Hepatocyte (in vitro differentiated cells): ENCODE measurements around the gene ZNF750.

Experiments used
- EZH2 ChIP-seq: fragments of 200-600 bp; sonication (generic); IDR thresholded peaks from 2 replicates; pipeline ENCODE4 v1.6.1; 2016; ENCODE audit warnings: antibody characterized with exemption, mild to moderate bottlenecking, borderline replicate concordance
- EZH2phosphoT487 ChIP-seq: fragments of 200-600 bp; sonication (generic); IDR thresholded peaks from one replicate; pipeline ENCODE4 v1.6.1; 2018; ENCODE audit warnings: antibody characterized with exemption, mild to moderate bottlenecking, low read depth, moderate library complexity; ENCODE audit not compliant: unreplicated experiment, severe bottlenecking
- TF ChIP-seq, protein P1 (sequence below): fragments of 200-600 bp; sonication (generic); IDR thresholded peaks from 2 replicates; pipeline ENCODE4 v1.5.1; 2016; ENCODE audit warnings: antibody characterized with exemption, mild to moderate bottlenecking; ENCODE audit not compliant: poor library complexity

- TF ChIP-seq EZH2 (no peak), EZH2phosphoT487 (no peak)
- TF ChIP-seq, protein P1, sequence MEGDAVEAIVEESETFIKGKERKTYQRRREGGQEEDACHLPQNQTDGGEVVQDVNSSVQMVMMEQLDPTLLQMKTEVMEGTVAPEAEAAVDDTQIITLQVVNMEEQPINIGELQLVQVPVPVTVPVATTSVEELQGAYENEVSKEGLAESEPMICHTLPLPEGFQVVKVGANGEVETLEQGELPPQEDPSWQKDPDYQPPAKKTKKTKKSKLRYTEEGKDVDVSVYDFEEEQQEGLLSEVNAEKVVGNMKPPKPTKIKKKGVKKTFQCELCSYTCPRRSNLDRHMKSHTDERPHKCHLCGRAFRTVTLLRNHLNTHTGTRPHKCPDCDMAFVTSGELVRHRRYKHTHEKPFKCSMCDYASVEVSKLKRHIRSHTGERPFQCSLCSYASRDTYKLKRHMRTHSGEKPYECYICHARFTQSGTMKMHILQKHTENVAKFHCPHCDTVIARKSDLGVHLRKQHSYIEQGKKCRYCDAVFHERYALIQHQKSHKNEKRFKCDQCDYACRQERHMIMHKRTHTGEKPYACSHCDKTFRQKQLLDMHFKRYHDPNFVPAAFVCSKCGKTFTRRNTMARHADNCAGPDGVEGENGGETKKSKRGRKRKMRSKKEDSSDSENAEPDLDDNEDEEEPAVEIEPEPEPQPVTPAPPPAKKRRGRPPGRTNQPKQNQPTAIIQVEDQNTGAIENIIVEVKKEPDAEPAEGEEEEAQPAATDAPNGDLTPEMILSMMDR, result no peak
Measured at GRCh38 chr17:82812601-82813000, 27.2 kb downstream of the ZNF750 start.
